NCI-H1417 treated with DMSO at 0.1 percent for 48 hours (cell line): Measurements from ENCODE around the gene AMD1.
A peak's percentile ranks its signal among the peaks of the same experiment; 100 is the strongest.
"Not testable (repeated sequence)": the region's sequence is repeated elsewhere in the genome, so short reads cannot be mapped to it uniquely, and the experiment has no call there.

ENCODE experiments used
- DNase-seq: peaks from one replicate; lab custom pipeline; 2025; lab: John Stamatoyannopoulos, UW

The AMD1 gene

DNA sequence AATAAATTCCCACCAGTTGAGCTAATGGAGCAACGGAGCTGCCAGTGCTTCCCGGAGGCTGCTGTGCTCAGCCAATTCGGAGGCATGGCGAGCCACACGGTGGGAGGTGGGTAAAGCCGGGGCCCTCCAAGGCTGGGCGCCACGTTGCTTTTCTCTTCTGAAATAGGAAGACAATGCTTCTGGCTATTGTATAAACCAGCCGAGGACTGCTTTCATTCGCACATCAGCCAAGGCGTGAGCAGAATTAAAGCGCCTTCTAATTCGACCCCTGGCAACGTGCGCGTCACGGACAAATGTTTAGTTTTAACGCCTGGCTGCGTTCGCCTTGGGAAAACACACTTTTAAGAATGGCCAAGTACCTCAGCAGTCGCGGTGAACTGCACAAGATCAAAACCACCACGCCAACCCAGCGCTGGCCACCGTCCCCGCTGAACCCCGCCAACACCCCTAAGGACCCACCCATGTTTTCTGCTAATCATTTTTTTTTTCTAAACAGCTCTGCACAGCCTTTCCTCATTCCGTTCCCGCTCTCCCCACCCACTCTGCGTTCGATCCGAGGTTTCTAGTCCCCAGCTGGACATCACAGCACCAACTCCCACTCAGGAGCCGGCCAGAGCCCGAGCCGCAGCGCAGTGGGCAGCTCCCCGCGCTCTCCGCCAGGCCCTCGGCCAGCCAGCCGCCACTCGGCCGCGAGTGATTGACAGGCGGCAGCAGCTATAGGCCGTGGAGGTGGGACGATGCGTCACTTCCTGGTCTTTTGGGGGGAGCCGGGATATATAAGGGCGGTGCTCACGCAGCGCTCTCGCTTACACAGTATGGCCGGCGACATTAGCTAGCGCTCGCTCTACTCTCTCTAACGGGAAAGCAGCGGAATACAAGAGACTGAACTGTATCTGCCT is at the start of gene AMD1:
Gene AMD1, plus strand, starts transcription at position 805 of the 899 bp plus-strand sequence. CDS start 321 bp downstream, outside the sequence.
- peak; percentile 94 for DNase-seq

- no peak for DNase-seq
Observed at GRCh38 chr6:110826236-110827129, 48.1 kb upstream of the AMD1 start.

DNA sequence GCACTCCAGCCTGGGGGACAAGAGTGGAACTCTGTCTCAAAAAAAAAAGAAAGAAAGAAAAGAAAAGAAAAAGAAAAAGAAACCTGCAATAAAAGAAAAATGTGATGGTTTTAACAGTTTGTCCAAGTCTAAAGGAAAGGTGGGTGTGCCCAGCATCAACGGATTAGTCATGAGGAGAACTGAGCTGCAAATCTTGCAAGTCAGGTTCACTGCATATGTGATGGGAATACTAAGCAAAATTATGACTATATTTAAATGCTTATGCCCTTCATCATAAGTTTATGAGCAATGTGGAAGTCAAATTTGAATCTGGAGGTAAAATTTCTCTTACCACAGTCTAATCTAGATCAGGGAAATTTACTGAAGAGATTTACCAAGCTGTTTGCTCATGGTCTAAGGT is 46.2 kb upstream of the AMD1 start:
- no peak for DNase-seq

DNA sequence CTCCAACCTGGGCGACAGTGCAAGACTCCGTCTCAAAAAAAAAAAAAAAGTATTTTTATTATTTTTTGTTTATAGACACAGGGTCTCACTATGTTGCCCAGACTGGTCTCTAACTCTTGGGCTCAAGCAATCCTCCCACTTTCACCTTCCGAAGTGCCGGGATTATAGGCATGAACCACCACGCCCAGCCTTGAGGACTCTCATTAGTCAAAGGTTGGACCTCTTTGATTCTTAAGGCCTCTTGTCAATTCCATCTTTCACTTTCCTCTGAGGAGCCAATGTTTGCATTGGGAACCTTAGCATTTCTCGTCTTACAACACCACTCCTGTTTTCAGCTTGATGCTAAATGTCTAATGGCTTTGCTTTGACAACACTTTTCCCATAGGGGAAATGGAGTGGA is 43.2 kb upstream of the AMD1 start:
- DNase-seq = no peak

DNA sequence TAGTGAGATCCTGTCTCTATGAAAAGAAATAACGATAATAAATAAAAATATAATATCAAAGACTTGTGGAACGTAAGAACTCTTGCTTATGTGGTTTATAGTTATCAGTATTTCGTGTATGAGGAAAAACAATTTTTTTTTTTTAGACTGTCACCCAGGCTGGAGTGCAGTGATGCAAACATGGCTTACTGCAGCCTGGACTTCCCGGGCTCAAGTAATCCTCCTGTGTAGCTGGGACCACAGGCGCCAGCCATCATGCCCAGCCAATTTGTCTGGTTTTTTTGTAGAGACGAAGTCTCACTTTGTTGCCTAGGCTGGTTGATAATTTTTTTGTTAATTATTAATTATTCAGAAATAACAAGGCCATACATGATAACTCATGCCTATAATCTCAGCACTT is 40.8 kb upstream of the AMD1 start:
- DNase-seq = no peak

- not testable (repeated sequence) for DNase-seq
Observed at GRCh38 chr6:110835751-110836150, 38.8 kb upstream of the AMD1 start.

- DNase-seq = no peak
Observed at GRCh38 chr6:110841266-110841665, 33.3 kb upstream of the AMD1 start.

- no peak for DNase-seq
Observed at GRCh38 chr6:110849781-110850180, 24.8 kb upstream of the AMD1 start.

DNA sequence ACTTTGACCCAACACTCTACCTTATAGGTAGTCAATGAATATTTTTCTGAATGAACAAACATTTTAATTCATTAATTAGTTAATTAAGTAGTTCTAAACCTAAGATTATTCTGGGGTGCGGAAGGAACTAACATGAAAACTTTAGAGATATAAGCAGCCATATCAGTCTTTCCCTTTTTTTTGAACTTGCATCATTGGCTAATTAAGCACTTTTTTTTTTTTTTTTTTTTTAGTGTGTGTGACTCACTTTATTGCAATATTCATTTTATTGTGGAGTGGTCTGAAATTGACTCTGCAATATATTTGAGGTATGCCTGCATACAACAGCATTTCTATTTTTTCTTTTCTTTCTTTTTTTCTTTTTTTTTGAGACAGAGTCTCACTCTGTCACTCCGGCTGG is 21.8 kb upstream of the AMD1 start:
- no peak for DNase-seq

- DNase-seq = no peak
Observed at GRCh38 chr6:110853754-110854477, 20.7 kb upstream of the AMD1 start.

- no peak for DNase-seq
Observed at GRCh38 chr6:110856296-110856695, 18.3 kb upstream of the AMD1 start.

DNA sequence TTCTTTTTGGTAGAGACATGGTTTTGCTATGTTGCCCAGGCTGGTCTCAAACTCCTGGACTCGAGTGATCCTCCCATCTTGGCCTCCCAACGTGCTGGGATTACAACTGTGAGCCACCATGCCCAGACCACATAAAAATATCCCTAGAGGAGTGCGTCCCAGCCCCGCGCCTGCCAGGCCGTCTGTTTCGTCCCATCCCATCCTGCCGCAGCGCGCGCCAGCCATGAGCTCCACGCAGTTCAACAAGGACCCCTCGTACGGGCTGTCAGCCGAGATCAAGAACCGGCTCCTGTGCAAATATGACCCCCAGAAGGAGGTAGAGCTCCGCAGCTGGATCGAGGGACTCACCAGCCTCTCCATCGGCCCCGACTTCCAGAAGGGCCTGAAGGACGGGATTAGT is 16.6 kb upstream of the AMD1 start:
- DNase-seq = no peak

GRCh38 chr6:110858562-110859214 is 15.9 kb upstream of the AMD1 start:
- no peak for DNase-seq

DNA sequence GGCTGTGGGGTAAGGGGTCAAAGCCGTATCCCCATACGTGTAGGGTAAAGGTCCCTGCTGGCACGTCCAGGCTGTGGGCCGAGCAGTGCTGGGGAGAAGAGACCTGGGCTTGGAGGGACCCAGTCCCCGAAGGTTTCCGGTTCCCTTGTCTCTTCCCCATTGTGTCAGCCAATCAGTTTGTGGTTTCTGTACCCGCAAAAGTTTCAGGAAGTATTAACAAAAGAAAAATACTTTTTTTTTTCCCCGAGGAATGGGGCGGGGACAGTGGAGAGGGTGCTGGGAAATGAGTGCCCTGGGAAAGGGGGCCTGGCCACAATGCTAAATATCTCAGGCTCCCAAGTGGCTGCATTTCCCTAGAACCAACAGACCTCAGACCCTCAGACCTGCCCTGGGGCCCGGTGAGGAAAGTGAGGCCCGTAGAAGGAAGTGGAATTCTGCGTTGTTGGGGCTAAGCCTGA is 15.2 kb upstream of the AMD1 start:
- no peak for DNase-seq

DNA sequence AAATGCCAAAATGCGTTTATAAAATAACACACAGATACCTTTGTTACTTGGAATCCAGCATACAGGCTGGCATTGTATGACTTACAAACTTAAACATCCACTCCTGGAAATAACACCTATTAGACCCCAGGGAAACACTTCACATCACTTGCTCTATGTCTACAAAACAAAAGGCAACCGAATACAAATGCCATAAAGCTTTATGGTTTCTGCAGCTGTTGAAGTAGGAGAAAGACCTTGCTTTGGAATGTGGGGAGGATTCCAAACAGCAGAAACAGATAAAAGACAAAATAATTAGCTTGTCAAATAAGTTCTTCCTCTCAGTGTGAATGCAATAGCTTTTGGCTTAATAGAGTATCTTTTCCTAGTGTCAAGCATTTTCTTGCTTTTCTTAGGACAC is 9.8 kb upstream of the AMD1 start:
- DNase-seq = no peak

DNA sequence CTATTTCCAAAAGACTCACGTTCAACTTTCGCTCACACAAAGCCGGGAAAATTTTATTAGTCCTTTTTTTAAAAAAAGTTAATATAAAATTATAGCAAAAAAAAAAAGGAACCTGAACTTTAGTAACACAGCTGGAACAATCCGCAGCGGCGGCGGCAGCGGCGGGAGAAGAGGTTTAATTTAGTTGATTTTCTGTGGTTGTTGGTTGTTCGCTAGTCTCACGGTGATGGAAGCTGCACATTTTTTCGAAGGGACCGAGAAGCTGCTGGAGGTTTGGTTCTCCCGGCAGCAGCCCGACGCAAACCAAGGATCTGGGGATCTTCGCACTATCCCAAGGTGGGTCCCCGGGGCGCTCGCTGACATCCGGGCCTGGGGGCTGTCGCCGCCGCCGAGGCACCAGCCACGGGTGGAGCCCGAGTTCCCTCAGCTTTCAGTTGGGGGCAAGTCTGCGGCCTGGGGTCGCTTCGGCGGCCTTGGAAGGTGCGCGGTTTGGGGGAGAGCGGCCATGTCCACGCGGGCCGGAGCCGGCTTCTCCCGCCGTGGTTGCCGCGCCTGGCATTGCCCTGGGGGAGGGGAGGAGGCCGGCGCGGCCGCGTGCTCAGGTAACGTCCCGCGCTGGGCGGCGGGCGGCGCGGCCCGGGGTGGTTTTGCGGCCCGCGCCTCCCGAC is 429 bp downstream of the AMD1 start:
- no peak for DNase-seq

DNA sequence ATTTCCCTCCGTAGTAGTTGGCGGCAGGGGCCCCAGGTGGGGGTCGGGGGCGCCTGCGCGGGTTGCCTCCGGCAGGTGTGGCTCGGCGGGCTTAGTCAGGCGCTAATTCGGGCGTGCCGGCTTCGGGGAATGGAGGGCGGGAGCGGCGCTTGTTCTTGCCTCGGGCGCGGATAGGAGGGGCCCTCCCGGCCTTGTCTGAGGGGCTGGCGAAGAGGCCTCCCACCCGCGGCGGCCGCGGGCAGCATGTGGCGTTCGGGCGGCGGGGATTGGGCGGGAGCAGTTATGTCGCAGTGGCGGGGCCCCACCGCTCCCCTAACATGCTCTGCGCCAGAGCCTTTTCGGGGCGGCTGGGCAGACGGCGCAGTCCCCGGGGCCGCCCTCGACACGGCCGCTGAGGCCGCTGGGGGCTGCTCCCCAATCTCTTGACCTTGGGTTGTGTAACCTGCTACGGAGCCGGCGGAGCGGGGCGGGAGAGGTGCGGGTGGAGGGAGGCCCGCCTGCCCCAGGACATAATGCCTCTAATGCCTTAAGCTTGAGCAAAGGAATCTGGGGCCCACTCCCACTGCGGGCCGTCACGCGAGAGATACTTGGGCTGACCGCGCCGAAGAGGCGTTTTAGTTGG is 1.1 kb downstream of the AMD1 start:
- DNase-seq = no peak

DNA sequence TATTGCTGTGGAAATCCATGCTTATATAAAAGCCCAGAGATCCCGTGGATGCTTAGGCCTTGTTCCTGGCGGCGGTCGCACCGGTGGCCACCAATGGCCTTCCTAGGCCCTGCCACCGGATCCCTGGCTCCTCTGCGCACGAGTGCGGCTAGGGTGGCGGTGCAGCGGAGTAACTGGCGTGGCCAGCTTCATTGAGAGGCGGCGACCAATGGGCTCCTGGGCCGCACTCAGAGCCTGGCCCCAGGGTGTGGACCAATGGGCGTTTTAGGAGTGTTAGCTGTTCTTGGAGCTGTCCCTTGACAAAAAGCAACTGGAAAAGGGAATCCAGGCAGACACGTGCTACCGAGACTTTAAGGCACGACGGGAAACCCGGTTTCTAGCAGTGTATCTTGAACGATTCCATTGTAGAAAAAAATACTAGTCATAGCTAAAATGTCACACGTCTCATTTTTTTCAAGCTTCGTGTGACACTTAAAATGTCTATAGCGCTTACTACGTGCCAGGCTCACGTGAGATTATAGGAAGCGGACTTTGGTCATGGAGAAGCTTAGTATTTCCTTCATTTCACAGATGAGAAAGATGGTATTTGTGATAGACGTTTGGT is 1.7 kb downstream of the AMD1 start:
- no peak for DNase-seq

GRCh38 chr6:110876806-110877564 is 2.4 kb downstream of the AMD1 start:
- no peak for DNase-seq
